Inflammatory macrophage treated with lipopolysaccharide for 4 hours (primary cell): ENCODE results near the gene SOCS1.

Experiments used
- DNase-seq: peaks from one replicate; pipeline ENCODE4 v3.0.0-alpha.2; 2020

SOCS1 gene

GRCh38 chr16:11242658-11243057 is 13.3 kb downstream of the SOCS1 start:
- DNase-seq = no peak

- no peak for DNase-seq
Observed at GRCh38 chr16:11241480-11242204, 14.4 kb downstream of the SOCS1 start.

GRCh38 chr16:11240636-11241473 is 15.1 kb downstream of the SOCS1 start:
- no peak for DNase-seq

GRCh38 chr16:11239644-11240632 is 16.1 kb downstream of the SOCS1 start:
- no peak for DNase-seq

- no peak for DNase-seq
Observed at GRCh38 chr16:11238272-11239202, 17.5 kb downstream of the SOCS1 start.

- DNase-seq = peak; percentile 98
Observed at GRCh38 chr16:11236461-11237254, 19.3 kb downstream of the SOCS1 start.

- no peak for DNase-seq
Observed at GRCh38 chr16:11235703-11235991, 20.4 kb downstream of the SOCS1 start.

GRCh38 chr16:11234884-11235702 is 20.9 kb downstream of the SOCS1 start:
- peak; percentile 85 for DNase-seq

- DNase-seq = no peak
Observed at GRCh38 chr16:11233727-11234376, 22.2 kb downstream of the SOCS1 start.

- peak; percentile 55 for DNase-seq
Observed at GRCh38 chr16:11232852-11233726, 22.9 kb downstream of the SOCS1 start.

- DNase-seq = no peak
Observed at GRCh38 chr16:11232302-11232851, 23.6 kb downstream of the SOCS1 start.

- DNase-seq = no peak
Observed at GRCh38 chr16:11231367-11231970, 24.5 kb downstream of the SOCS1 start.

- DNase-seq = no peak
Observed at GRCh38 chr16:11229906-11230305, 26.1 kb downstream of the SOCS1 start.

- no peak for DNase-seq
Observed at GRCh38 chr16:11229432-11229831, 26.6 kb downstream of the SOCS1 start.

- no peak for DNase-seq
Observed at GRCh38 chr16:11225677-11226549, 30.1 kb downstream of the SOCS1 start.

- DNase-seq = peak; percentile 65
Observed at GRCh38 chr16:11224894-11225676, 30.9 kb downstream of the SOCS1 start.
